ENCODE measurements around the gene WDR1.

Gene WDR1

DNA sequence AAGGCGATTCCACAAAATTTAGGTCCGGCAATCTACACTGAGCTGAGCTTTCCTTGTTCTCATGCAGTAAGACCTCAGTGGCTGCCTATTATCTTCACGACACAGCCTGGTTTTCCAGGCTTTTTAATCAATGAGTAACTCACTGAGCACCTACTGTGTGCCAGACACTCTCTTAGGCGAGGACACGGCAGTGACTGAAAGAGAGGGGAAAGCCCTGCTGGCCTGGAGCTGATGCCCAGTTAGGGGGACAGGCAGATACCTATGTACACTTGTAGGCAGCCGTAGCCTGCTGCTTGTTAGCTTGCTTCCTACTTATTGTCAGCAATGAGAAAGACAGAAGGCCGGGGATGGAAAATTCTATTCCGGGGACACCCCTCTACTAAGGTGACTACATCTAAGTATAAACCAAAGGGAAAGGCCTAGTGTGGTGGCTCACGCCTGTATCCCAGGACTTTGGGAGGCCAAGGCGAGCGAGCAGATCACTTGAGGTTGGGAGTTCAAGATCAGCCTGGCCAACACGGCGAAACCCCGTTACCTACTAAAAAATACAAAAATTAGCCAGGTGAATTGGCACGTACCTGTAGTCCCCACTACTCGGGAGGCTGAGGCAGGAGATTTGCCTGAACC, 3.8 kb downstream of the WDR1 start:
- TF ChIP-seq, protein P1, sequence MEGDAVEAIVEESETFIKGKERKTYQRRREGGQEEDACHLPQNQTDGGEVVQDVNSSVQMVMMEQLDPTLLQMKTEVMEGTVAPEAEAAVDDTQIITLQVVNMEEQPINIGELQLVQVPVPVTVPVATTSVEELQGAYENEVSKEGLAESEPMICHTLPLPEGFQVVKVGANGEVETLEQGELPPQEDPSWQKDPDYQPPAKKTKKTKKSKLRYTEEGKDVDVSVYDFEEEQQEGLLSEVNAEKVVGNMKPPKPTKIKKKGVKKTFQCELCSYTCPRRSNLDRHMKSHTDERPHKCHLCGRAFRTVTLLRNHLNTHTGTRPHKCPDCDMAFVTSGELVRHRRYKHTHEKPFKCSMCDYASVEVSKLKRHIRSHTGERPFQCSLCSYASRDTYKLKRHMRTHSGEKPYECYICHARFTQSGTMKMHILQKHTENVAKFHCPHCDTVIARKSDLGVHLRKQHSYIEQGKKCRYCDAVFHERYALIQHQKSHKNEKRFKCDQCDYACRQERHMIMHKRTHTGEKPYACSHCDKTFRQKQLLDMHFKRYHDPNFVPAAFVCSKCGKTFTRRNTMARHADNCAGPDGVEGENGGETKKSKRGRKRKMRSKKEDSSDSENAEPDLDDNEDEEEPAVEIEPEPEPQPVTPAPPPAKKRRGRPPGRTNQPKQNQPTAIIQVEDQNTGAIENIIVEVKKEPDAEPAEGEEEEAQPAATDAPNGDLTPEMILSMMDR (IDR thresholded peaks at IDR 0.05; ENCODE audit: low read depth, low read length), result no peak

DNA sequence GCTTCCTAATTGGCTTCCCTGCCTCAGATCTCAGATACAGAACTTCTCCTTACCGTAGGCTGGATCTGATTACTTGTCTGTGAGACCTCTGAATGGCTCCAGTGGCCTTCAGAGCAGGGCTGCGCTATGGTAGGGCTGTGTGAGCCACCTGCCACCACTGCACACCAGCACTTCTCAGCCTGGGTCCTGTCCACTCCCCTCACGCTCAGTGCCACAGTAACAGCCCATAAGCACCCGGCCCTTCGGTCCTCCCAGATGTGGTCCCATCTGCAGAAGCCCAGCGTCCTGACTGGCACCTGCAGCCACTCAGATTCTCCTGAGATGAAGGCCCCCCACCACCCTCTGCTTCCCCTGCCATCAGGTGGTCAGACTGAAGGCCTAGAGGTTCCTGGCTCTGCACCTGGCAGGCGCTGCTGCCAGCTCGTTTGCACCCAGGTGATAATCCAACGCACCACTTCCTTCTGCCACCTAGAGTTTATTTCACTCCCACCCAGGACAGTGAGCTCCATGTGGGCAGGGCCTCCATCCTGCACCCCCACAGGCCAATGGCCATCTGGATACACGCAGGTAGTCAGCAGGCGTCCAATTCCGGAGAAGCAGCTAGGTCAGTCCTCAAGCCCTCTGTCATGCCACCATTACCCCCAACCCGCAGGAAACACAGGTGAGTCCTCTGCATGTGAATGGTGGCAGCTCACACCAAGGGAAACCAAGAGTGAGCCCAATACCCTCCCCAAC, 5.4 kb downstream of the WDR1 start:
- DNase-seq (ENCODE audit: extremely low read depth, low read depth), result no peak

More for the DNA sequence above, 3.8 kb downstream of the WDR1 start:
- DNase-seq (ENCODE audit: extremely low read depth, low read depth), result no peak

DNA sequence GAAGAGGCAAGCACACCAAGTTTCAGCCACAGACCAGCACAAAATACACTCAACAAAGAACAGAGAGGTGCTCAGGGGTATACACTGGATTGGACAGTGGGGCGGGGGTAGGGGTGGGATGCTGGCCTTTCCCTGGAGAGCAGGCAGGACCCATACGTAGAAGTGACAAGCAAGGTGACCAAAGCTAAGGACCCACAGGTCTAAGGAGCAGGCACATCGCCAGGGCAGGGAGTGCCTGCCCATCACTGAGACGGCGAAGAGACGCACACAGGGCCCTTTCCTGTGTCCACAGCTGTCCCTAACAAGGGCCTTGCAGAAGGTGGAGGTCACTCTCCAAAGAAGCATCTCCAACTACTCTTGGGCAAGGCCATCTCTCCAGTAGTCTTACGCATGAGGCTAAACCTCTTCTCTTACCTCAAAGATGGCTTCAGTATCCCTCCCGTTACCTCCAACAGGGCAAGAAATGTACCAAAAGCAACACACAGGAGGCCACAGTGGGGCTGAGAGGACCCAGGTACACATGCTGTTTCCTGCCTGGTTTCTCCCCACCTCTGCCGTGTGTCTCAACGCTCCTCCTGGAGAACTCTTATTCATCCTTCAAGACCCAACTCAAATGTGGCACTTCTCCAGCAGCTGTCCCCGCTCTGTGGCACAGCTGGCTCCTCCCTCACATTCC, 6.5 kb downstream of the WDR1 start:
- no peak for DNase-seq (ENCODE audit: extremely low read depth, low read depth)
- TF ChIP-seq, protein P1 (IDR thresholded peaks at IDR 0.05; ENCODE audit: low read depth, low read length), result no peak

More for the DNA sequence above, 5.4 kb downstream of the WDR1 start:
- TF ChIP-seq, protein P1 (IDR thresholded peaks at IDR 0.05; ENCODE audit: low read depth, low read length), result no peak

DNA sequence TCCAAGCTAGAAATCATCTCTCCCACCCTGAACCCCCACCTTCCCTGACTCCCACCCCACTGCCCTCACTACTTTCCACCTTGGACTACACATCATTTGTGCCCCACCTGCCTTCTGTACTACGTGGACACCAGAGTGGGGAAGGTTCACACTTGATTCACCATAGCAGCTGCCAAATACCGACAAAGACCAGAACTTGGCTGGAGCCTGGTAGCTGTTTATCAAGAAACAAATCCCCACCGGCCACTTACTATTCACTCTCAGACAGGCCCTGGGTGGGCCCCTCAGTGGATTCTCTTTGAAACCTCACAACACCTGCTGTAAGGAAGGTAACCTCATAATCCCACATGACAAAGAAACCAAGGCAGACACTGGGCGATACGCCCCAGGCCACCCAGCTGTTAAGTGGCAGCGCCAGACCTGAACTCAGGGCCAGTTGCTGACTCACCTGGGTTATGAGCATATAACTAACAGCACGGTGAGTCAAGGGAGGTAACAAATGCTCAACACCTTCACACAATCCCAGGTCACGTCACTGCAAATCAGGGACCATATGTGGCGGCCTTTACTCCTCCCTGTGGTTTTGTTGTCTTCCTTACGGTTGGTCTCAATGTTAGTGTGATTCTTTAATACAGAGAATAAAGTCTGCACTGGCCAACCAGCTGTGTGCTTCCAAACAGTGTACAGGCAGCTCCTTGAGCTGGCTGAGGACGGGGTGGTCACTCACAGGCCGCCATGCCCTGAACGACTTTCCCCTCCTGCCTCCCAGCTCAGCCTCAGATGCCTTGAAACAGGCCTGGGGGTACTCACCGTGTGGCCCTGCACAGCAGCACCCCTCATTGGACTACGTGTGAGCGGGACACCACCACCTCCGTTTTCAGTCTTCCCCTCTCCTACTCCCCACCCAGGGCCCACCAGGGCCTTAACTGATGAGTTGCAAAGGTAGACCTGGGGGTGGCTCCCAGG, 7.5 kb downstream of the WDR1 start:
- TF ChIP-seq, protein P1 (IDR thresholded peaks at IDR 0.05; ENCODE audit: low read depth, low read length), result no peak
- no peak for DNase-seq (ENCODE audit: extremely low read depth, low read depth)

DNA sequence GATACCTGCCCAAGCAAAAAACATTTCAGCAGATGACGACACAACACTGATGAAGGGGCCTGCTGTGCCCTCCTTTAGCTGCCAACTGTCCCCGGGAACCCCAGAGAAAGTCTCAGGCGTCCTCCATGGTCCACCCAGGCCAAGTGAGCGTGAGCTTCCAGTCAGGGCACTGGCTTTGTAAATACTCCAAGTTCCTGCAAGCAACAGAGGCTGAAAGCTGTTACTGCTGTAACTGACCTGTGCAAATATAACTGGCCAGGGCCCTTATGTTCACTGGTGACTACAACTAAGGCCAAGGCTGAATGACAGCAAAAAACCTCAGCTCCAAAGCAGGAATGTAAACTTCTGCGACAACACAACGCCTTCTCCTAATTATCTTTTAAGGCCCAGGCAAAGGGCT, 8.2 kb downstream of the WDR1 start:
- TF ChIP-seq, protein P1 (IDR thresholded peaks at IDR 0.05; ENCODE audit: low read depth, low read length), result no peak

DNA sequence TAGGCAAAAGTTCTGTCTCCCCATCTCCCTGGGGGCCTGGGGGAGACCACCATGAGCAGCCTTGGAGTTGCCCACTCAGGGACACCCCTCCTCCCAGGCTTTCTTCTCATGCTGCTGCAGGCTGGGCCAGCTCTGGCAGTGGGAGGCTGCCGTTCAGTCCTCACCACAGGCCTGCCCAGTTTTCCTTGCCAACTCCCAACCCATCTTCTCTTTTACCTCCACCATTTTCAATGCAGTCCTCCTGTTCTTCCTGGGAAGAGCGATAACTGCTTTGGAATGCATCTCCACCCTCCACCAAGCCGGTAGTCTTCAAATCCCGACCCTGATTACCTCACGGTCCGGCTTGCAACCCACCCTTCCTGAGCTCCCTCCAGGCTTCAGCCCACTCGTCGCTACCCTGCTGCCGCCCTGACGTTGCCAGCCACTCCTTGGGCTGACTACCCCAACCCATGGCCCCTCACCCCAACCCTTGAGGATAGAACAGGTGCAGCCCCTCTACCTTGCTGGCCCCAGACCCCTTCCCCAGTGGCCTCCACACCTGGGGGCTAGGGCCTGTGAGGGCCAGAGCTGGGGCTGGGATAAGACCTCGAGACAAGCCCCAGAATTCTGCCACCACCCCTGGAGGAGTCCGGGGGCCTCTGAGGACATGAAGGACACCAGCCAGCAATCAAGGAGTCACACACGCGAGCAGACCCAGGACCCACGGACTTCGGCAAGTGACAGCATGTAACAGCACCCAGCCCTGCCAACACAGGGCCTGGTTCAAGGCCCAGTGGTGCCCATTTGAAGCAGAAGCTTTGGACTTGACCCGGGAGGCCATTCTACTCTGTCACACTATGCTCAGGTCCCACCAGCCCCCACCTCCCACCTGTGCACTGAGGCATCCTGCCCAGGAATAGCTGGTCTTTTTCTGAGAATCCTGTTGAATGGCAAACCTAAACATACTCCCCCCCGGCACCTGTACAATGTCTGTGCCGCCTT, 9.2 kb downstream of the WDR1 start:
- TF ChIP-seq, protein P1 (IDR thresholded peaks at IDR 0.05; ENCODE audit: low read depth, low read length), result no peak

More for the DNA sequence above, 8.2 kb downstream of the WDR1 start:
- no peak for DNase-seq (ENCODE audit: extremely low read depth, low read depth)

More for the DNA sequence above, 9.2 kb downstream of the WDR1 start:
- no peak for DNase-seq (ENCODE audit: extremely low read depth, low read depth)
